Activated CD4-positive, alpha-beta T cell treated with anti-CD3 and anti-CD28 coated beads, Interleukin-2, amount 50 U/mL, for 1 hour (primary cell): ENCODE data around the gene GCC2.
"Not testable (repeated sequence)": the region's sequence is repeated elsewhere in the genome, so short reads cannot be mapped to it uniquely, and the experiment has no call there.

ENCODE experiments used
- DNase-seq: peaks from one replicate; pipeline ENCODE4 v3.0.0-alpha.2; 2020

The GCC2 gene, protein sequence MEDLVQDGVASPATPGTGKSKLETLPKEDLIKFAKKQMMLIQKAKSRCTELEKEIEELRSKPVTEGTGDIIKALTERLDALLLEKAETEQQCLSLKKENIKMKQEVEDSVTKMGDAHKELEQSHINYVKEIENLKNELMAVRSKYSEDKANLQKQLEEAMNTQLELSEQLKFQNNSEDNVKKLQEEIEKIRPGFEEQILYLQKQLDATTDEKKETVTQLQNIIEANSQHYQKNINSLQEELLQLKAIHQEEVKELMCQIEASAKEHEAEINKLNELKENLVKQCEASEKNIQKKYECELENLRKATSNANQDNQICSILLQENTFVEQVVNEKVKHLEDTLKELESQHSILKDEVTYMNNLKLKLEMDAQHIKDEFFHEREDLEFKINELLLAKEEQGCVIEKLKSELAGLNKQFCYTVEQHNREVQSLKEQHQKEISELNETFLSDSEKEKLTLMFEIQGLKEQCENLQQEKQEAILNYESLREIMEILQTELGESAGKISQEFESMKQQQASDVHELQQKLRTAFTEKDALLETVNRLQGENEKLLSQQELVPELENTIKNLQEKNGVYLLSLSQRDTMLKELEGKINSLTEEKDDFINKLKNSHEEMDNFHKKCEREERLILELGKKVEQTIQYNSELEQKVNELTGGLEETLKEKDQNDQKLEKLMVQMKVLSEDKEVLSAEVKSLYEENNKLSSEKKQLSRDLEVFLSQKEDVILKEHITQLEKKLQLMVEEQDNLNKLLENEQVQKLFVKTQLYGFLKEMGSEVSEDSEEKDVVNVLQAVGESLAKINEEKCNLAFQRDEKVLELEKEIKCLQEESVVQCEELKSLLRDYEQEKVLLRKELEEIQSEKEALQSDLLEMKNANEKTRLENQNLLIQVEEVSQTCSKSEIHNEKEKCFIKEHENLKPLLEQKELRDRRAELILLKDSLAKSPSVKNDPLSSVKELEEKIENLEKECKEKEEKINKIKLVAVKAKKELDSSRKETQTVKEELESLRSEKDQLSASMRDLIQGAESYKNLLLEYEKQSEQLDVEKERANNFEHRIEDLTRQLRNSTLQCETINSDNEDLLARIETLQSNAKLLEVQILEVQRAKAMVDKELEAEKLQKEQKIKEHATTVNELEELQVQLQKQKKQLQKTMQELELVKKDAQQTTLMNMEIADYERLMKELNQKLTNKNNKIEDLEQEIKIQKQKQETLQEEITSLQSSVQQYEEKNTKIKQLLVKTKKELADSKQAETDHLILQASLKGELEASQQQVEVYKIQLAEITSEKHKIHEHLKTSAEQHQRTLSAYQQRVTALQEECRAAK (N-terminal part only)

DNA sequence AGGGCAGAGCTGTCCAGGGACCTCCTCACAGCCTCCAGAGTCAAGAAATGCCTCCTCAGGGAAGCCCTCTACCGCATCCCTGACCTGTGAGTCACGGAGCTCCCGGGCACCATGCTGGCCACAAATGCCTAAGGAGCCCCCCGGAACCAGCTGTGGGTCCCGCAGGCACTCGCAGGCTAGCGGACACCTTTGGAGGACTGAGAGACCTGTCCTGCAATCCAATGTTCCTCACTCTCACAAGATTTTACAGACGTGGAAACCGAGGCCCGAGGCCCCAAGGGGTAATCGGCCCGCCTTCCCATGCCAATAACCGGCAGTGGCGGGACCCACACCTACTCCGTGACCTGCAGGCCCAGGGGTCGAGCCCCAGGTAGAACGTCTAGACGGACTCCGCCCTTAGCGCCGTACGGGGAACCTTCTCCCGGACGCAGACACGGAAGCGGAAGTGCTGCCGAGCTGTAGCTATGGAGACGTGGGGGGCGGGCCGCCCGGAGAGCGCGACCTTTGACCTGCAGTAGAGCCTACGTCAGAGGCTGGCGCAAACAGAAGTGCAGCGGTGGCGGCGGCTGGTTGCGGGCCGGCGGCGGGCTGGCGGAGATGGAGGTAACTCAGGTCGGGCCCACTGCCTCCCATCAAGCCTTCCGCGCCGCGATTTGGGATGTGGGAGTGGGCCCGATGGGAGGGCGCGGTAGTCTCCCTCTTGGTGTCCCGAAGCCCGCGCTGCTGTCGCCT lies at the start of gene GCC2:
Gene GCC2 (plus strand): TSS at position 529 of the 732 bp plus-strand sequence. CDS start 69 bp downstream, at position 598.
- DNase-seq, result peak; percentile 97

DNA sequence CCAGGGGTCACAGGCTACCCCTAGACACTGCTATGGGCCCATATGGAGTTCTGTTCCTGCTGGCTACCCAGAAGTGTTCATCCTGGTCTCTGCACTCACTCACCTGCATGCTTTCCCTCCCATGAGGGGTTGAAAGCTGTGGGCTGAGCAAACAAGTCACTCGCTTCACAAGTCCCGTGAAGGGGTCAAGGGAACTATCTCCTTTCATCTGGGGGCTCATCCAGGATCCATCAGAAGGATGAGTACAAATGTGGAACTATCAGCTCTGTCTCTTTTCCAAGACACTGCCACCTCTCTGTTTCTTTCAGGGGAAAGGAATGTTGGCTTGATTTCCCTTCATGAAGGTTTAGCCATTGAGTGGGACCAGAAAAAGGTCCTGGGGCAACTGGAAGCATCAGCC lies 49.5 kb upstream of the GCC2 start:
- no peak for DNase-seq

DNA sequence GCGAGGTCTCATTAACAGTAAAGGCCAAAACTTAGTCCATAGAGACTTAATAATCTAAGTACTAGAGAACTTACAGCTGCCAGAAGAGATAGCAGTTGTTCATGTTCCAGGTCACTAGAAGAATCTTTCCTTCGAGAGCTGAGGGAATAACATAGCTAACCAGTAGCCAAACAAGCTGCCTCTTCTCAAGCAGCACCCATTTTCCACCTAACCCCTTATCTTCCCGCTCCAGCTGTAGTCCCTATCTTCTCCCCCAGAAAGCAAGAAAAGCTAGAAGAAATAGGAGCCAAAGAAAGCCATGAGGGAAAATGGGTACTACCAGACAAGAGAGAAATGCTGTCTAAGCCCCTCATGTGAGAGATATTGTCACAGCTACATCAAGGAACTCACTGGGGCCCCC lies 47.2 kb upstream of the GCC2 start:
- no peak for DNase-seq

DNA sequence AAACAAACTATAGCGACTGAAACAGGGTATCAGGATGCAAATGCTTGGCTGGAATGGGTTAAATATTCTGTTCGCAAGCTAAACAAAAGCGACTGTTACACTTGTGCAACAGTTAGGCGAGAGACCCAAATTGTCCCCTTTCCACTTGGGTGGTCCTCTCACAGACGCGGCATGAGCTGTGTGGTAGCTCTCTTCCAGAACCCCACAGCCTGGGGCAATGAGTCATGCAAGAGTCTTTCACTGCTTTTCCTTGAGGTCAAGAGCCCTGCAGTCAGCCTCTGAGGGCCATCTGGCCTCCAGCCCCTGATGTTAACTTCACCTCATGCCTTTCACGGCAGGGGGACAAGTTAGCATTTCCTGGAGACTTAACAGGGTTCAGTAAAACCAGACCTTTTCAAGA lies 45.5 kb upstream of the GCC2 start:
- no peak for DNase-seq

DNA sequence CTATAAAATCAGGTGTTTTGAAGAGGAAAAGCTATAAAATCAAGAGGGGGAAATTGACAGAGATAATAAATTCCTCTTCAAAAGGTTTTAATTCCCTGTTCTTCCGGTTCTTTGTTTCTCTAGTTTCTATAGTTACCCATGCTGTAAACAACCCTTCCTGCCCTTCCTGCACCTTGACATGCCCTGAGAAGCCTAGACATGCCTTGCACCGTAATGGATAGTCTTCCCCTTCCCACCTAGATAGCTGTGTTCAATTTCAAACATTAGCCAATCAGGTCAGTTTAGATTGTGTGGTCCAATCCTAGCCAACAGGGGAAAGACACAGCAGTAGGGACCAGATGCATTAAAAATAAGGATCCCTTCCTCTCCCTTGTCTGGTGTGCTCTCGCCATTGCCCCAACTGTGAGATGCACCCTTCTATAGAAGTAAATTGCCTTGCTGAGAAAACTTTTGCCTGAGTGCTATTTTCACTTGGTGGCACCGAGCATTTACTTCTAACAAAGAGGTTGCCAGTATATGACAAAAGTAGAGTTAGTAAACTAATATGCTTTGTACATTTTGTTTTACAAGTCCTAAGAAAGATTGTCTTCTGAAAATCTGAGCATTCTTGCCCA lies 44.1 kb upstream of the GCC2 start:
- no peak for DNase-seq

DNA sequence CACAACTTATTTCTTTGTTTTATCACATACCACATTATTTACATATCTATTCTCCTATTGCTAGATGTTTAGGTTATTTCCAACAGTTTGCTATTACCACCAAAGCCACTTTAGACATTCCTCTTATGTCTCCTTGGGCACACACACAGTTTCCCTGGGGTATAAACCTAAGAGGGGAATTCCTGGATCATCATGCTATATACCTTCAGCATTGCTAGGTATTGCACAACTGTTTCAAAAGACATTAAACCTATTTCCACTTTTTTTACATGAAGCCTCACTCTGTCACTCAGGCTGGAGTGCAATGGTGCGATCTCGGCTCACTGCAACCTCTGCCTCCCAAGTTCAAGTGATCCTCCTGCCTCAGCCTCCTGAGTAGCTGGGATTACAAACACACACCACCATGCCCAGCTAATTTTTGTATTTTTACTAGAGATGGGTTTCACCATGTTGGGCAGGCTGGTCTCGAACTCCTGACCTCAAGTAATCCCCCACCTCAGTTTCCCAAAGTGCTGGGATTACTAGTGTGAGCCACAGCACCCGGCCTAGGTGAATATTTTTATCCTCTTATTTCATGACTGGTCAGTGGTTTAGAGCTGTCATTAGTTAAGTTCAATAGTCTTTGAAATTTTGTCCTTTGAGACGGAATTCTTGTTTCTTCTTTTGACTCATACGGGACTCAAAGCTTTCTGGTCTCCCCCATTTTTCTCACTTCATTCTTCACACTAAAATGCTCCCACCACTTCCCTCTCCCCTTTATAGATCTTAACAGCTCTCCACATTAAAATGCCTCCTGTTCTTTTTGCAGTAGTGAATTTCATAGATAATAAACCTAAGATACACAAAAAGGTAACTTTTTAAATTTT lies 40.9 kb upstream of the GCC2 start:
- no peak for DNase-seq

DNA sequence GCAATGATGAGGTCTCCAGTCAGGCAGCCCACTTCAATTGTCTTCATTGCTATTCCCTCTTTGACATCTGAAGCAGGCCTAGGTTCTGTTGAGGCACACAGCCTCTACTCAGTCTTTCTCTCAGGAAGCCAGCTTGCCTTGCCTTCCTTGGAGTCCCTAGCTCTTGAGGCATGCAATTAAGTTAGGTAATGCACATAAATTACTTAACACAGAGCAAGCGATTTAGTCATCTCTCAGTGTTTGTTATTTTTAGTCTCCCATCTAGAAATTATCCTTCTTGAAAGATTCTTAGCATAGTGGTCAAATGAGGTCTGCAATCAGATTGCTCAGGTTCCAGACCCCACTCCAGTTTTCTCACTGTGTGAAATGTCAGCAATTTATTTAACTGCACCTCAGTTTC lies 39.2 kb upstream of the GCC2 start:
- DNase-seq, result no peak

DNA sequence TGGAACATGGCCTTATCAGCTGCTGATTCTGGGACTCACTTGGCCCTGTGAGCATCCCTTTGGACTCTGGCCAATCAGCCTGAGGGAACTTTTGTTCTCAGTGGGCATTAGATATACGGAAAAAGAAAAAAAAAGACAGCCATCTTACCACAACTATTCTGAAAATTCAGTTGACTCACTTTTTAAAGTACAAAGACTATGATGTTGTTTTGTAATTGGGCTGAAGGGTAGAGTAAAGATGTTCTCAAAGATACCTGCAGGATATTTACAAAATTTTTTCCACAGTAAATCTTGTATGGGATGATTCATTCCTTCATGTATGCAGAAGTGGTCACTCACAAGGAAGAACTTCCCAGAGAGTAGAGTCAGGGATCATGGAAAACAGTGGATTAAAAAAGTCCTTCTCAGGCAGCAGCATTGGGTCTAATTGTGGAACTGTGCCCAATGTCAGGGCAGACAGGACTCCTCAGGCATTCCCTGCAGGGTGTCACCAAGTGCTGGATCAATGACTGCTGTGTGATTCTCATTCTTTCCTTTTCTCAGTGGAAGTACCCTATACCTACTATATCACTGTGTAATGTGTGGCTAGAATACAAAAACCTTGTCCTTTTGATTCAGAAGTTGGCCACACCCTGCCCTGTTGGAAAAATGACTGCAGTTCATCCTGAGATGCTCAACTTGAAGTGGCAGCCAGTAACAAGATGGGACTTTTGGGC lies 35.9 kb upstream of the GCC2 start:
- DNase-seq, result no peak

DNA sequence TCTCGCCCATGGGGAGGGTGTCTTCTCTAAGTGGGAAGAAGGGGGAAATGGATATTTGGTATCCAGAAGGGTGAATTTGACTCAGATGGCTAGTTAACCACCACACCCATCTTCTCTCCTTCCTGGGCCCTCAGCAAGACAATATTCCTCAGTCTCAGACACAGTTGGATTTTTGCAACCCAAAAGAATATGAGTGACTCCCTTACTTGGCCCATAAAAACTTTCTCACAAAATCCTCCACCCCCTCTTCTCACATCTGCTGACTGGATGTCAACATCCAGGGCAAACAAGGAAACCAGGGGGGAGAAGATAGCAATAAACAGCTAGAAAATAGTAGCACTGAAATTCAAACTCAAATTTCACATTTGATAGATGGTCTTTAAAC lies 35.3 kb upstream of the GCC2 start:
- no peak for DNase-seq

DNA sequence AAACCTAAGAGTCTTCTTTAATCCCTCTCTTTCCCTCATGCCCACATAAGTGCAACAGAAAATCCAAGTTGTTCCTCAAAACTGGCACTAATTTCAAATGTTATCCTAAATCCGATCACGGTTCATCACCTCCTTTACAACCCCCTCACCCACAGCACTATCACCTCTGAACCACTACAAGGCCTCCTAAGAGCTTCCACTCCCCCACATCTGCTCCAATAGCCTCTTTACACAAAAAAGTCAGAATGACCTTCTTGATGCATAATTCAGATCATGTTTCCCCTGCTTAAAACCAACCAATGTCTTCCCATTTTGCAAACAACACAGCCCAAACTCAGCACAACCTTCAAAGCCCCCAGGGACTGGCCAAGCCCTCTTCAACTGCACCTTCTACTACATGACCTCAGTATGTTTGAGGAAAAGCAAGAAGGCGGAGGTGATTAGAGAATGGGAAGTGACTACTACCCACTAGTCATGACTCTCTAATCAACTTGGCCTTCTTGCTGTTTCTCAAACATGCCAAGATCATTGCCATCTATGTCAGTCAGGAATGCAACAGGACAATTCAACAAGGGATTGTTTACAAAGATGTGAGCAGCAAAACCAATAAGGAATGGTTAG lies 34.6 kb upstream of the GCC2 start:
- DNase-seq, result no peak

DNA sequence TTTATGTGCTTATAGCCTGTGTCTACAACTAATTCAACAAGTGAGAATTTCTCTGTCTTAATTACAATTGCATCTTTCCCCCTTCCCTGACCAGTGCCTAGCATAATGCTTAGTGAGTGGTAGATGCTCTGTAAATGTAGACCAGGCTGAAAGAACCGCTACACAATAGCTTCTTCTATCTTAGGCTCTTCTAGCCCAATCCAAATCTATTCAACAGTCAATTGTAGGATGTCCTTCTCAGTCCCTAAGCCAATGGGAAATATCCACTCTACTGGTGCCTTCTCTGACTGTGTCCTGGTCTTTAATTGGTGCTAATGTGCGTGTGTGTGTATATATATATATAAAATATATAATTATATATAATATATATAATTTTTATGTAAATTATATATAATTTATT lies 34.1 kb upstream of the GCC2 start:
- DNase-seq, result no peak

DNA sequence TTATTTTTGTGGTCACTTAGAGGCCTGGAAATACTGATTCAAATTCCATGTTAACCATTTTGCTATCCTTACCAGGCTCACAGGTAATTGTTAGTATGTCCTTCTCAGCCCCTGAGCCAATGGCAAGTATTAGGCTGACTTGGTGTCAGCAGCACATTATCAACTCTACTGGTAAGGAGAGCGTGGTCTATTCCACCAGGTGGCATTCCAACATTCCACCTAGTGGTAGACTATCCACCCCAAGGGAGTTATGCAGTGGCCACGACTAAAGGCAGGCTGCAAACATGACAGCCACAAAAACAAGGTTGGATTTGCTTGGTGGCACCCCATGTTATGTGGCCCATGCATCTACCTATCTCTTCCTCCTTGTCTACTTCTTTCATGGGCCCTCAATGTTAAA lies 31.8 kb upstream of the GCC2 start:
- no peak for DNase-seq

DNA sequence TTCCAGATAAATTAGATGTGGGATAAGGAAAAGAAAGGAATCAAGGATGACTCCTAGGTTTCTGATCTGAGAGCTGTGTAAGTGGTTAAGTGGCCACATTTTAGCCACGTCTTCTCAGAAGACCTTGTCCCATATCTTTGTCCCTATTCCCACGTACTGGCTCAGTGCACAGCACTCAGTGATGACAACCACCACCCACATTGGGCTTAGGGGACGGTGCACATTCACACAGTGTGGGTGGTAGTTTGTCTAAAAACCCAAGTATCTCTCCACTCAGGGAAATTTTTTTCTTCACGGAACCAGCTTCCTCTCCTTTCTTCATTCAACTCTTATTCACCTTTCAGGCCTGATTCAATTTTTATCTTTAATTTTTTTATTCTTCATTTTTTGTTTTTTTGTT lies 30.6 kb upstream of the GCC2 start:
- no peak for DNase-seq

DNA sequence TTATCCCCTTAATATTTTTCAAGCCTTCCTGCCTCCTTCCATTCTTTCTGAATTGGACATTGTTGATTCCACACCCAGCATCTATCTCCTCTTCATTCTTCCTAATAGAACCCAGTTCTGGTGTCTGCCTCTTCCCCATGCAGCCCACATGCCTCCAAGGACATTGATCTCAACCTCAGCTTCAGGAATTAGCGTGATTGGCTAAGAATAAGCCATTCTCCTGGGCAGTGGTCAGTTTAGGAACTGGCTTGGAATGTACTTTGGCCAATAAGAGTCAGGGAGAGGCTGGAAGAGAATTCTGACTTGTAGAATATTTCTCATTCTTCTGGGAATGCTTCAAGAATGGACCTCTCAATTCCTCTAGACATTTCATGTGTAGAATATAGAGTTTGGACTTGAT lies 25.9 kb upstream of the GCC2 start:
- DNase-seq, result no peak

DNA sequence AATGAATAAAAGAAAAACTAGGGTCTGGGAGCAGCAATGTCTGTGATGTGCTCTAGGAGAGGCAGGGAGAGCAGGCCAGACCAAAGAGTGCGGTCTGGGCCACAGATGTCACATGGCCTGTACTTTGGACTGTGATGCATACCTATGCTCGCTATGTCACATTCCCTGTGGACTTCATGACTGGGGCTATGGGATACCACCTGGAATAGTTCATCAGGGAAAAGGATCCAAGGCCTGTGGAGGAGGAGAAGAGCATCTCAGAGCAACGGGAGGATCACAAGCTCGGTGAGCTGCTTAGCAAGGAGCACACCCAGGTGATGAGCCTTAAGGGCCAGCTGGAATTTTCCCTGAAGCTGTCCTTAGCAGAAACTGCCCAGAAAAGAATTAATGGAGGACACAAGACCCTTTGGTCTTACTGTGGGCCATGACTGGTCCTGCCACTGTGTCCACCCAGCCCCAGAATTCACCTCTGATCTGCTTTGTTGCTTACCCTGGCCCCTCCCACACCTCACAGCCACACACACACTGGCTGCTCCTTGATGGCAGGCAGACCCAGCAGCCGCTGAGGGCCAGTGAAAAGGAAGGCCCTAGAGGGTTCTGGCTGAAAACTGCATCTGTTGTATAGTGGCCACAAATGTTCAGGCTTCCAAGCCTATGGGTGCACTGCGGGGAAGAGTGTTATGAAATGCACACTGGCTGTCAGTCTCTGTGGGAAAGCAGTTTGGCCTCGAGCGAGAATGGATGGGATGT lies 25.3 kb upstream of the GCC2 start:
- no peak for DNase-seq

DNA sequence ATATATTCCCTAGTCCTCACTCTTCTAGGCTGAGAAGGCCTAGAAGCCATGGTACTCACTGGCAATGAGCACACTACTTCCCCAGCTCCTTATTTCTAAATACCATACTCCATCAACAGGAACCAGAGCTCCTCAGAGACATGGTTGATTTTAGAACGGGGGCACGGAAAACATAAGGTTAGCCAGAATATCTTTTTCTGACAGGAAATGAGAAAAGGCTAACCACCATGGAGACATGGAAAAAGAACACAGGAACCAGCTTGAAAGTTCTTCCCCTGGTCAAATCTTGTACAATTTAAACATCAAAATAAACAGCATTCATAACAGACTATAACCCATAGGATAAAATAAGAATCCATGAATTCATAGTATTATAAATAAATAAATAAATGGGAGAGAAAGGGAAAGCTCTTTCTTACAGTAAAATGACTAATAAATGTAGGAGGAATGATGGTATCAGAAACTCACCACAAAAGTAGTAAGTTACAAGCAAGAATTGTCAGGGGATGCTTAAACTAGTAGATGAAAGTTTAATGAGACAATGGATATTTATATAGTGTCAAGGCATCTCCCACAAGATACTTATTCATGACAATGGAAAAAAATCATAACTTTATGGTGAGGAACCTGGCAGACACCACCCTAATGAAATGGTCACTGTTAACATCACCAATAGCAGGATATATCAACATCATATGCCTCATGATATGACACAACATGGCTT lies 20.6 kb upstream of the GCC2 start:
- DNase-seq, result no peak

DNA sequence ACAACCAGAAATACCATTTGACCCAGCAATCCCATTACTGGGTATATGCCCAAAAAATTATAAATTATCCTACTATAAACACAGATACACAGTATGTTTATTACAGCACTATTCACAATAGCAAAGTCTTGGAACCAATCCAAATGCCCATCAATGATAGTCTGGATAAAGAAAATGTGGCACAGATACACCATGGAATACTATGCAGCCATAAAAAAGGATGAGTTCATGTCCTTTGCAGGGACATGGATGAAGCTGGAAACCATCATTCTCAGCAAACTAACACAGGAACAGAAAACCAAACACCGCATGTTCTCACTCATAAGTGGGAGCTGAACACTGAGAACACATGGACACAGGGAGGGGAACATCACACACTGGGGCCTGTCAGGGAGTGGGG lies 13.4 kb upstream of the GCC2 start:
- DNase-seq, result not testable (repeated sequence)

DNA sequence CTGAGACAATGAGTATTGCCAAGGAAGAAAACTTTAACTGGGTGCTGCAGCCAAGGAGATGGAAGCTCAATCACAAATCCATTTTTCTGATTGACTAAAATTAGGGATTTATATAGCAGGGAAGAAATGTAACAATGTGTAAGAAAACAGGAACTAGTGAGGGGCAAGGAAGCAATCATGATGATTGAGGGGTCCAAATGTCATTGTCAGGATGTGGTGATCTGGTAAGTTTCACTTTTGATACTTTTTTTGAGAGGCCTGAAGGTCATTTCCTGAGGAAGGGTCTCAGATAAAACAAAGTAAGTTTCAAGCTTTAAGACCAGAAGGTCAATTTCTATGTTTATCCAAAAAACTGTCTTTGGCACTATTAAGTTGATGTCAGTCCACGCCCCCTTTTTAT lies 12.0 kb upstream of the GCC2 start:
- DNase-seq, result no peak
